ENCODE measurements around the gene APLN.

Gene APLN

GRCh38 chrX:129629837-129630236, 24.9 kb downstream of the APLN start:
- no peak overlapping the region for H3K4me3 ChIP-seq (ENCODE audit: low read length)
- DNase-seq (ENCODE audit: low read depth), result no peak
- TF ChIP-seq, protein P1, sequence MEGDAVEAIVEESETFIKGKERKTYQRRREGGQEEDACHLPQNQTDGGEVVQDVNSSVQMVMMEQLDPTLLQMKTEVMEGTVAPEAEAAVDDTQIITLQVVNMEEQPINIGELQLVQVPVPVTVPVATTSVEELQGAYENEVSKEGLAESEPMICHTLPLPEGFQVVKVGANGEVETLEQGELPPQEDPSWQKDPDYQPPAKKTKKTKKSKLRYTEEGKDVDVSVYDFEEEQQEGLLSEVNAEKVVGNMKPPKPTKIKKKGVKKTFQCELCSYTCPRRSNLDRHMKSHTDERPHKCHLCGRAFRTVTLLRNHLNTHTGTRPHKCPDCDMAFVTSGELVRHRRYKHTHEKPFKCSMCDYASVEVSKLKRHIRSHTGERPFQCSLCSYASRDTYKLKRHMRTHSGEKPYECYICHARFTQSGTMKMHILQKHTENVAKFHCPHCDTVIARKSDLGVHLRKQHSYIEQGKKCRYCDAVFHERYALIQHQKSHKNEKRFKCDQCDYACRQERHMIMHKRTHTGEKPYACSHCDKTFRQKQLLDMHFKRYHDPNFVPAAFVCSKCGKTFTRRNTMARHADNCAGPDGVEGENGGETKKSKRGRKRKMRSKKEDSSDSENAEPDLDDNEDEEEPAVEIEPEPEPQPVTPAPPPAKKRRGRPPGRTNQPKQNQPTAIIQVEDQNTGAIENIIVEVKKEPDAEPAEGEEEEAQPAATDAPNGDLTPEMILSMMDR (conservative IDR thresholded peaks at IDR 0.05; ENCODE audit: low read depth, low read length), result no peak

- TF ChIP-seq, protein P1 (conservative IDR thresholded peaks at IDR 0.05; ENCODE audit: low read depth, low read length), result no peak
- H3K4me3 ChIP-seq (ENCODE audit: low read length), result no peak overlapping the region
- no peak for DNase-seq (ENCODE audit: low read depth)
Observed at GRCh38 chrX:129626026-129626425, 28.7 kb downstream of the APLN start.

GRCh38 chrX:129622757-129623301, 31.9 kb downstream of the APLN start:
- no peak overlapping the region for H3K4me3 ChIP-seq (ENCODE audit: low read length)
- no peak for DNase-seq (ENCODE audit: low read depth)
- TF ChIP-seq, protein P1 (conservative IDR thresholded peaks at IDR 0.05; ENCODE audit: low read depth, low read length), result no peak

GRCh38 chrX:129618997-129619396, 35.8 kb downstream of the APLN start:
- no peak for DNase-seq (ENCODE audit: low read depth)
- H3K4me3 ChIP-seq (ENCODE audit: low read length), result no peak overlapping the region
- TF ChIP-seq, protein P1 (conservative IDR thresholded peaks at IDR 0.05; ENCODE audit: low read depth, low read length), result no peak

DNA sequence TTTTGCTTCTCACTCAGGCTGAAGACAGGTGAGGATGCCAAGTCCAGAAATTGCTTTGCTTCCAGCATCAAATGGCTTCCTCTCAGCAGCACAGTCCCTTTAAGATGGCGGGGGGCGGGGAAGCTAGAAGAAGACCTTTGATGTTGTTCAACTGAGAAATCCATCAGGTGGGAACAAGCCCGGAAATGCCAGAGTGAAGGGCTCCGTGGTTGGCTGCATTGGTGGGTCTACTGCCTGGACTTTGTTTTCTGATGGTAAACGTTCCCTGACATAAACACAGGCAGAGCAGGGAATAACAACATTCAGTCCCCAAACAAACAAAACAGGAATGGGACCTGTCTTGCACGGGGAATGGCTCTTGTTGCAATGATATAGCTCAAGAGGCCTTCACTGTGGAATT, 37.3 kb downstream of the APLN start:
- no peak for DNase-seq (ENCODE audit: low read depth)
- no peak overlapping the region for H3K4me3 ChIP-seq (ENCODE audit: low read length)
- TF ChIP-seq, protein P1 (conservative IDR thresholded peaks at IDR 0.05; ENCODE audit: low read depth, low read length), result no peak

GRCh38 chrX:129614481-129615255, 40.1 kb downstream of the APLN start:
- TF ChIP-seq, protein P1 (conservative IDR thresholded peaks at IDR 0.05; ENCODE audit: low read depth, low read length), result no peak
- no peak for DNase-seq (ENCODE audit: low read depth)
- H3K4me3 ChIP-seq (ENCODE audit: low read length), result no peak overlapping the region

DNA sequence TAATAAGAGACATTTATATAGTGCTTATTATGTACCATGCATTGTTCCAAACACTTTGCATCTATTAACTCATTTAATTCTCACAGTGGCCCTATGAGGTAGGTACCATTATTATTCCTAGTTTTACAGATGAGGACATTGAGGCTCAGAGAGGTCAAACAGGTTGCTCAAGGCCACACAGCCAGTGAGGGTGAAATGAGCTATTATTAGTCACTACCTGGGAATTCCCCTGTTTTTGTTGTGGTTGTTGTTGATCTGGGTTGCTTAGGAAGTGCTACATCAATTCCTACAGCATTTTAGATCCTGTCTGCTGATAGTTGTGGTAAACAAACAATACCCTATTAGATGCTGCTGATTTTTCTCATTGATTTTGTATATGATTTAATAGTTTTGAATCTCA, 41.2 kb downstream of the APLN start:
- DNase-seq (ENCODE audit: low read depth), result no peak
- H3K4me3 ChIP-seq (ENCODE audit: low read length), result no peak overlapping the region
- TF ChIP-seq, protein P1 (conservative IDR thresholded peaks at IDR 0.05; ENCODE audit: low read depth, low read length), result no peak

Measured in retinal pigment epithelial cell (primary cell).